Lower lobe of right lung (tissue), 2 donors: ENCODE data around the gene UBL3. TPM values are rescaled to one million over a fixed set of nuclear protein-coding genes. Genes with fewer than 3 reads are reported as not detected.

Experiments
- ATAC-seq, 2 donors: fragments of 200-7000 bp; cut with Tn5 transposase; one replicate each; pipeline ENCODE4 v1.9.1; 2020 to 2022; ENCODE audit warnings: mild to moderate bottlenecking in 2 of 2, moderate library complexity in 2 of 2
- DNase-seq: peaks from one replicate; pipeline ENCODE4 v3.0.0-alpha.2; 2020
- H3K27ac ChIP-seq: fragments of 200-600 bp; one replicate; pipeline ENCODE4 v1.8.0; 2022
- H3K27me3 ChIP-seq: fragments of 200-600 bp; one replicate; pipeline ENCODE4 v1.8.0; 2022; ENCODE audit warnings: low read depth
- H3K36me3 ChIP-seq: fragments of 200-600 bp; one replicate; pipeline ENCODE4 v1.8.0; 2022; ENCODE audit warnings: mild to moderate bottlenecking
- H3K4me1 ChIP-seq: fragments of 200-600 bp; one replicate; pipeline ENCODE4 v1.8.0; 2022
- H3K4me3 ChIP-seq: fragments of 200-600 bp; one replicate; pipeline ENCODE4 v1.8.0; 2022; ENCODE audit warnings: mild to moderate bottlenecking
- H3K9me3 ChIP-seq: fragments of 200-600 bp; one replicate; pipeline ENCODE4 v1.8.0; 2022
- CTCF ChIP-seq: fragments of 200-600 bp; IDR thresholded peaks from one replicate; pipeline ENCODE4 v1.8.0; 2022; ENCODE audit warnings: antibody characterized with exemption, mild to moderate bottlenecking
- intact Hi-C: fragments of 100-400 bp; cut with DNase I; formaldehyde crosslinking; loops from one replicate; pipeline ENCODE4 v1.11.0; 2022
- total RNA-seq: library from RNA; stranded (reverse); fragmentation: NEBNext Ultra II Directional; extraction: Animal tissue kit (Norgen Biotek cat#: 25700); gene quantifications from one replicate; pipeline ENCODE4 v1.2.1, GENCODE V29; 2021
- donor health status: DM: no; HTN: yes; CAD: no; lungs with severe emphysema.

The UBL3 gene
- total RNA-seq, 1 donor from 2014 or later: 49.5 TPM

GRCh38 chr13:29753618-29754472, 96.6 kb downstream of the UBL3 start:
- no peaks in the 10 kb centered on the region for H3K4me1 ChIP-seq
- no peaks in the 10 kb centered on the region for H3K27me3 ChIP-seq
- intact Hi-C loops: no loop called here
- ATAC-seq: no peak
- no peak for TF ChIP-seq CTCF
- H3K36me3 ChIP-seq: no peaks in the 10 kb centered on the region
- H3K9me3 ChIP-seq: no peaks in the 10 kb centered on the region
- H3K4me3 ChIP-seq: no peak overlapping the region
- no peak for DNase-seq
- no peak overlapping the region for H3K27ac ChIP-seq

DNA sequence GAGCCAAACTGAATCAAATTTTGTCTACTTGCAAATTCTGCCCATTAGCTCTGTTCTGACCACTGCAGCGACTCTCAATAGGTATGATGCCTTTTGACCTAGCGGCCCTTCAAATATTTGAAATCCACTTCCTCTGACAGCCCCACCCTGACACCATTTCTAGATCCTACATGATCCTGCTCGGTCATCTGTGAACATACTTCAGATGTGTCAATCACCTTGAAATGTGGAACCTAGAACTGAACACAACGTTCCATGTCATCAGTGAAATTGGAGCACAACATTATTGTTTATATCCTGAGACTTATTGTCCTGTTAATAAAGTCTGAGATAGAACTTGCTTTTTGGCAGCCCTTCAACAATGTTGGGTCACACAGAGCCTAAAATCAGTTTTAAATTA, 98.2 kb downstream of the UBL3 start:
- Histone ChIP-seq H3K4me1 (no peaks in the 10 kb centered on the region), H3K9me3 (no peaks in the 10 kb centered on the region), H3K36me3 (no peaks in the 10 kb centered on the region), H3K27ac (no peak overlapping the region), H3K27me3 (no peaks in the 10 kb centered on the region), H3K4me3 (no peak overlapping the region)
- TF ChIP-seq CTCF: no peak
- DNase-seq: no peak
- ATAC-seq: no peak
- intact Hi-C loops: no loop called here

DNA sequence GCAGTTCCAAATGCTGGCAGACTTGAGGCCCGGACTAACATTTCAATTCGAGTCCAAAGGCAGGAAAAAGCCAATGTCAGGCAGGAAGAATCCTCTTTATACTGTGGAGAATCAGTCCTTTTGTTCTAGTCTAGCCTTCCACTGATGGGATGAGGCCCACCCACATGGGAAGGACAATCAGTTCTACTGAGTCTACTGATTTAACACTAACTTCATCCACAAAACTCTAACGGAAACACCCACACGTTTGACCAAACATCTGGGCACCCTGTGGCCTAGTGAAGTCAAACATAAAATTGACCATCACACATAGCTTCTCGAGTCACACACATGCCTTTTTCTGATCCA, 100.3 kb downstream of the UBL3 start:
- ATAC-seq: no peak
- Histone ChIP-seq H3K9me3 (no peaks in the 10 kb centered on the region), H3K36me3 (no peaks in the 10 kb centered on the region), H3K4me3 (no peak overlapping the region), H3K4me1 (no peaks in the 10 kb centered on the region), H3K27me3 (no peaks in the 10 kb centered on the region), H3K27ac (no peak overlapping the region)
- DNase-seq: no peak
- TF ChIP-seq CTCF: no peak
- intact Hi-C loops: no loop called here

DNA sequence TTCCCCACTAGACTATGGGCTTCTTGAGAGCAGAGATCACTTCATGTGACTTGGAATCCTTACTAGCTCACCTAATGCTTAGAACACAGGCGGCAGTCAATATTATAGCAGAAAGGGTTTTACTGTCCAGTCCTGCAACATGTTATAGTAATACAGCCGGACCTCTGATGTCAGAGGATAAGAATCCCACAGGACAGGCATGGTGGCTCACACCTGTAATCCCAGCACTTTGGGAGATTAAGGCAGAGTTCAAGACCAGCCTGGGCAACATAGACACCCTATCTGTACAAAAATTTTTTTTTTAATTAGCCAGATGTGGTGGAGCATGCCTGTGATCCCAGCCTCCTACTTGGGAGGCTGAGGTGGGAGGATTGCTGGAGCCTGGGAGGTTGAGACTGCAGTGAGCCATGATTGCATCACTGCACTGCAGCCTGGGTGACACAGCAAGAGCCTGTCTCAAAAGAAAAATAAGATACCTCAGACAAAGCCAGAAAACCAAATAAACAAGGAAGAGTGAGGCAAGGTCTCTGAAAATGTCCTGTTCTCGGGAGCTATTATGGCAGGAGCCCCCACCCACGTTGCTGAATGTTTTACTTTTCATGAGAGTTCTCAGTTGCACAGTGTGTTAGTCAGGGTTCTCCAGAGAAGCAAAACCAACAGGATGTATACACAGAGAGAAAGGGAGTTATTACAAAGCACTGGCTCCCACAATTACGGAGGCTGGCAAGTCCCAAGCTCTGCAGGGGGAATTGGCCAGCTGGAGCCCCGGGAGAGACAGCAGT, 100.8 kb downstream of the UBL3 start:
- Histone ChIP-seq H3K9me3 (no peaks in the 10 kb centered on the region), H3K27ac (no peak overlapping the region), H3K4me3 (no peak overlapping the region), H3K27me3 (no peaks in the 10 kb centered on the region), H3K4me1 (no peaks in the 10 kb centered on the region), H3K36me3 (no peaks in the 10 kb centered on the region)
- no peak for DNase-seq
- intact Hi-C loops: no loop called here
- ATAC-seq: no peak
- no peak for TF ChIP-seq CTCF

DNA sequence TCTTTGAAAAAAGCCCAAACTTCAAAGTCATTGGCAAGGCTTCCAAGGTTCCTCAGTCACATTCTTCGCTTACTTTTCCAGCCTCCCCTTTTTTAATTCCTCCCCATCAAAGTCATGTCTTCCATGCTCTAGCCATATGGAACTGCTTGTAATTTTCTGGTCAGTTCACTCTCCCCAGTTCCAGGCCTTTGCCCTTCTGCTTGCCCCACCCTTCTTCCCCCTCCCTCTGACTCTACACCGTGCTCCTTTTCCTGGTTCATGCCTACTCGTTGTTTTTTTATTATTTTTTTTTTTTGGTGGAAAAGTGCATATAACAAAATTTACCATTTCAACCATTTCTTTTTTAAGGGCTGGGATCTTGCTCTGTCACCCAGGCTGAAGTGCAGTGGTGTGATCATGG, 102.3 kb downstream of the UBL3 start:
- DNase-seq (no peak), ATAC-seq (no peak)
- no peaks in the 10 kb centered on the region for H3K36me3 ChIP-seq
- H3K27ac ChIP-seq: no peak overlapping the region
- H3K9me3 ChIP-seq: no peaks in the 10 kb centered on the region
- no peak overlapping the region for H3K4me3 ChIP-seq
- intact Hi-C loops: no loop called here
- H3K27me3 ChIP-seq: no peaks in the 10 kb centered on the region
- TF ChIP-seq CTCF: no peak
- H3K4me1 ChIP-seq: no peaks in the 10 kb centered on the region
